HG02973 (cell line): ENCODE results near the gene ZNF496.
A peak's percentile ranks its signal among the peaks of the same experiment; 100 is the strongest.
"Not testable (repeated sequence)": the region's sequence is repeated elsewhere in the genome, so short reads cannot be mapped to it uniquely, and the experiment has no call there.

Experiments
- ATAC-seq: cut with Tn5 transposase; IDR thresholded peaks from one replicate; pipeline ENCODE4 v1.9.1; 2021; ENCODE audit warnings: moderate library complexity; ENCODE audit not compliant: unreplicated experiment

The ZNF496 gene

DNA sequence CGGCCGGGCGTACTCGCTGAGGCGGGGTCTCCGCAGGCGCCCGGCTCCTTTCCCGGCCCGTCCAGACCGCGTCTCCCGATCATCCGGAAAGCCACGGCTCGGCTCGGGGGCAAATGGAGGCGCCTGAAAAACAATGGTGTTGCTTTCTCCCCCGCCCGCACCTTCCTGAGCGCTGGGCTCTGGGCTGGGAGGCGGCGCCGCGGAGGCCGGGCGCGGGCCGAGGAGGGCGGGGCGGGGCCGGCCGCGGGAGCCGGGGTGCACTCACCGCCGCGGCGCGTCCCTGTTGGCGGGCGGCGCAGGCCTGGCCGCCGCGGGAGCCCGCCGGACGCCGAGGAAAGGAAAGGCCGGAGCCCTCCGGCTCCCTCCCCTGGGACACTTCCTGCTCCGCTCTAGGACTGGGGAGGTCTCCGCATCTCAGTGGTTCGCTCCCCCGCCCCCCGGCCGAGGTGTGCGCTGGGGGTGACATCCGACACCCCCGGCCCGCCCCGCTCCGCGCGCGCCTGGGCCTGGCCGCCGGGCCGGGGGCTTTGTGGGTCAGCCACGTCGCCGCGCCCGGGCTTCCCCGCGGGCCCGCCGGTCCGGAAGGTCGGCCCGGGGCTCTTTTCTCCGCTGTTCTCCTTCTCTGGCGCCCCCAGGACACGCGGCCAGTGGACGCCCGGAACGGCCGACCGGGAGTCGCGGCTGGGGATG, at the start of gene ZNF496:
Gene ZNF496 (minus strand): TSS at position 343 of the 690 bp plus-strand sequence. CDS start 2,289 bp downstream, outside the sequence.
- ATAC-seq: peak; percentile 58

DNA sequence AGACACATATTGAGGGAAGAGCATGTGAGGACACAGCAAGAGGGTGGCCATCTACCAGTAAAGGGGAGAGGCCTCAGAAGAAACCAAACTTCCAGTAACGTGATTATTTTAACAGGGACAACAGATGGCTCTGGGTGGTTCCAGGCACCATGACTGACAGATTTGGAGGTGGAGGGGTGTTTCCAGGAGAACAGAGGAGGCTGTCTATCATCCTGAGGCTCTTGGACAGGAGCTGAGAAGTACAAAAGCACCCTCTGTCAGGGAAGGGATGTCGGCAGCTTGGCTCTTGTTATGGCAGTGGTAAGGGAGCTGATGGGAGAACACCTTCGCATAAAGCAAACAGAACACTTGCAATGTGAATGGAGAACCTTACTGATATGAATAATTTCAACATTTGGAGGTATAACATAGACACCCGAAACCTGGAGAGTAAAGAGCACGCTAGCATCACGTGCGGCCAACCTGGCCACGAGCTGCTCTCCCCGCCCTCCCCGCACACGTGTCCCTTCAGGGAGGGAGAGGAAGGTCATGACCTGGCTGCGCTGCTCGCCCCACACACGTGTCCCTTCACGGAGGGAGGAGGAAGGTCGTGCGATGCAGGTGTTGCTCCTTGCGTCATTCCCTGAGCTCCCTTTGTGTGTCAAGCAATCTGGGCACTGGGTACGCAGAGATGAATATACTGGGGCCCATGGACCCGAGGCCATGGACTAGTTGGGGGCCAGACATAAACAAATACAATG, 46.8 kb upstream of the ZNF496 start:
- ATAC-seq: no peak

DNA sequence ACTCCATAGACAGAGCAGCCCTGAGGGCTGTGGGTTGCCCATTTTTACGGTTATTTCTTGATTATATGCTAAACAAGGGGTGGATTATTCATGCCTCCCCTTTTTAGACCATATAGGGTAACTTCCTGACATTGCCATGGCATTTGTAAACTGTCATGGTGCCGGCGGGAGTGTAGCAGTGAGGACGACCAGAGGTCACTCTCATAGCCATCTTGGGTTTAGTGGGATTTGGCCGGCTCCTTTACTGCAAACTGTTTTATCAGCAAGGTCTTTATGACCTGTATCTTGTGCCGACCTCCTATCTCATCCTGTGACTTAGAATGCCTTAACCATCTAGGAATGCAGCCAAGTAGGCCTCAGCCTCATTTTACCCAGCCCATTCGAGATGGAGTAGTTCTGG, 46.0 kb upstream of the ZNF496 start:
- ATAC-seq: not testable (repeated sequence)

DNA sequence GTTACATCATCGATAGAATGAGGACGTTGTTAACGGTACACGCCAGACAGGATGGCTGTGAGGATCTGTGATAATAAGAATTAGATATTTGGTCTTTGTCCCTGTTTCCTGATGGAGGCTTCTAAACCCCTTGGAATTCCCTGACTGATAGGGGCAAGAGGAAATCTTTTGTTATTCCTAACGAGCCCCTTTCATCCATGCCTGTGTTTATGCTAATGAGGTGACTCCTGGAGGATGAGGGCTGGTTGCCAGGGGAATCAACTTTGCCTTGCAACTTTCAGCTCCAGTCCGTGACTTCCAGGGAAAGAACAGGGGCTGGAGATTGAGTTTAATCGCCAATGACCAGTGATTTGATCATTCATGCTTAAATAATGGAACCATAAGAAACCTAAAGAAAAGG, 45.0 kb upstream of the ZNF496 start:
- ATAC-seq: no peak

DNA sequence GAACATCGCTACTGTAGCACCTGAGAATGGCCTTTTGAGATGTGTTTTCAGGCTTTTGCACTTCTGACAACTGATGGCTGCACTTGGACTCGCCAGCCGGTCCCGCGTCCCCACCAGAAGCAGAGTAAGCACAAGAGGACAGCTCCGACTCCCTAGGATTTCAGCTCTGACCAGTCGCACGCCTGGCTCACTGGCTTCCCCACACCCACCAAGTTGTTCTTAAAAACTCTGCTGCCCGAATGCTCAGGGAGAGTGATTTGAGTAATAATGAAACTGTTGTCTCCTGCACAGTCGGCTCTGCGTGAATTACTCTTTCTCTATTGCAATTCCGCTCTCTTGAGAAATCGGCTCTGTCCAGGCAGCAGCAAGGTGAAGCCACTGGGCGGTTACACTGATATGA, 44.1 kb upstream of the ZNF496 start:
- ATAC-seq: no peak

DNA sequence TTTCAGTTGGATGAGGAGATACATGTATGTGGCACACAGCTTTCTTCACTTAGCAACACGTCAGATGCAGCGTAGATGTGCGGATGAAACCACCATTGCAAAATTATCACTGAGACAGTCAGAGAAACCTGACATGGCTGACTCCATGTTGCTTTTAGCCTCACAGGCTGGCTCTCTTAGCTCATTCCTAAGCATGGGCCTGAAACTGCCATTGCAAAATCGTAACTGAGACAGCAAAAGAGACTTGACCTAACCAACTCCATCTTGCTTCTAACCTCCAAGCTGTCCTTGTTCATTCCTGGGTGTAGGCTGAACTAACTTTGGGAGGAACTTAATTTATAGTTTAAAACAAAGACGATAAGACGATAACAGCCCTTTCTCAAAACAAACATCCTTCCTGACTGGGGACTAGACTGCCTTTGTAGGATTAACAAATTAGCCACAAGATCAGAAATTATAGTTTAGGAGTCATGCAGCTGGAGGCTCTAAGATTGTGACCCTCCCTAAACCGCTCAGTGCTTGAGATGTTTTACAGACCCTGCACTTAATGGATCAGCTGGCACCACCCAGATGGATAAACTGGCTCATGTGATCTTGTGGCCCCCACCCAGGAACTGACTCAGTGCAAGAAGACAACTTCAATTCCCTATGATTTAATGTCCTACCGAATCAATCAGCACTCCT, 43.1 kb upstream of the ZNF496 start:
- ATAC-seq: not testable (repeated sequence)

DNA sequence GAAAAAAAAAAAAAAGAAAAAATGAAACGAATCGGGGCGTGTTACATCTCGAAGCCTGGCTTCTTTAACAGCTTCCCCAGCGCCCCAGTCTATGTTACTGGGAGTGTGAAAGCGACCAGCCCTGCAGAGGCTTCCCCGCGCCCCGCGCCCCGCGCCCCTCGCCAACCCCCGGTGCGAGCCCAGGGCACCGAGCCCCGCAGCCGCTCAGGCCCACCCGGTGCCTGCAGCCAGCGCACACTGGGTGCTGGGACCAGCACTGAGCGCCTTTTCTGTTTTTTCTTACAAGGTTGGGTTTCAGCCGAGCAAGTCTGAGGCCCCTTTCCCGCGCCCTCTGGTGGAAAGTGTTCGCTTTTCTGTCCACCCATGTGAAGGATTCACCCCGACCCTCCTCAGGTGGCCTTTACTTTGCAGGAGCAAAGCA, 42.1 kb upstream of the ZNF496 start:
- no peak for ATAC-seq

DNA sequence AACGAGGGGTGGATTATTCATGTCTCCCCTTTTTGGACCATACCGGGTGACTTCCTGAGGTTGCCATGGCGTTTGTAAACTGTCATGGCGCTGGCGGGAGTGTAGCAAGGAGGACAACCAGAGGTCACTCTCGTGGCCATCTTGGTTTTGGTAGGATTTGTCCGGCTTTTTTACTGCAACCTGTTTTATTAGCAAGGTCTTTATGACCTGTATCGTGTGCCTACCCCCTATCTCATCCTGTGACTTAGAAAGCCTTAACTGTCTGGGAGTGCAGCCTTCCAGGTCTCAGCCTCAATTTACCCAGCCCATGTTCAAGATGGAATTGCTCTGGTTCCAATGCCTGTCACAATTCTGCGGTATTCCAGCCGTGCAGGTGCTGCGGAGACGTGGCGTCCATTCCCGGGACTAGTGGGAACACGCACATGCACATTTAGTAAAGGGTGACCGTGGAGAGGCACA, 40.2 kb upstream of the ZNF496 start:
- no peak for ATAC-seq

DNA sequence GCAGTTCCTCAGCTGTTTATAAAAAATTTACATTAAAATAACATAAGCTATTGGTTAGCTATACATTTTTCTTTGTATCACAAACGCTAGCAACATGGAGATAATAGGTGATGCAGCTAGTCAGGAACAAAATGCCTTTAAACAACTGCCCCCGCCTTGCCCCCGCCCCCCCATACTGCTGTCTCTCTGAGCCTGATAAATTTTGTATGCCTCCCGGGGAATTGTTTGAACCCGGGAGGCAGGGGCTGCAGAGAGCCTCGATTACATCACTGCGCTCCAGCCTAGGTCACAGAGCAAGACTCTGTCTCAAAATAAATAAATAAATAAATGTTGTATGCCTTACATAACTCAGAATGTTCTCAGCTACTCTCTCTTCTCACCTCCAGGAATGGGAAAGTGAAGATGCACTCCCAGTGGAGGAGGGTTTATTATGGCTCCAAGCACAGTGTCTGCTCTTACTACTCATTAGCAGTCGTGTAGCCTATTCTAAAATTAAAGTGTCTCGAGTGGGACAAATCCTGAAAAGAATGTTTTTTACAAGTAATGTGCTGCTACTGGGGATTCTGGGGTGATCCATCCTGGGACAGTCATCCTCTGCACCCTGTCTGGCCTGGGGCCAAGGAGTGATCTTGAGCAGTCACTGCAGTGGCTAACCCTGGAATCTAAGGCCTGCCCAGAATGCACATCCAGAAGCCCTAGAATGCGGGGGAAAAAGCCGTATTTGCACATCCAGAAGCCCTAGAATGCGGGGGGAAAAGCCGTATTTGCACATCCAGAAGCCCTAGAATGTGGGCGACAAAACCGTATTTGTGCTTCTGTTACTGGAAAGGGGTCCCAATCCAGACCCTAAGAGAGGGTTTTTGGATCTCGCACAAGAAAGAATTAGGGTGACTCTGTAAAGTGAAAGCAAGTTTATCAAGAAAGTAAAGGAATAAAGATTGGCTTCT, 39.4 kb upstream of the ZNF496 start:
- ATAC-seq: no peak

DNA sequence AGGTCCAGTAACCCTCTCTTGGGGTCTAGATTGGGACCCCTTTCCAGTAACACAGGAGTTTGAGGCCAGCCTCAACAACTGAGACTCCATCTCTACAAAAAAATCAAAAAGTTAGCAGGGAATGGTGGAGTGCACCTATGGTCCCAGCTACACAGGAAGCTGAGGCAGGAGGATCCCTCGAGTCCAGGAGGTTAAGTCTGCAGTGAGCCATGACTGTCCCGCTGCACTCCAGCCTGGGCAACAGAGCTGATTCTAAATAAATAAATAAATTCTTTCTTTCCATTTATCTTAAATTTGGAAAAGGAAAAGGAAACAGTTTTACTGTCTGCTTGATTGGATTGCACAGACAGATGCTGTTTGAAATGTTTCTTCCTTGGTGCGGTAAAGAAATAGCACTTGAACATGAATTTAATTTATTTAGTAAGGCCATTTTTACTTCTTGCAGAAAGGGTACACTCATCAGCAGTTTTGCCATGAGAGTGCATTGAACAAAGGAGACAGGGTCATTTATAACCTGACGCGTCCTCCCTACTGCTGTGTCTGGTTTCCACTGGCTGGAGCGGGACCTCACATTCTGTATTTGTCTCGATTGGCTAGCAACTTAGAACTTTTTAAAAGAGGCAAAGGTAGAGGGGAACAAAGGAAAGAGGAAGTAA, 37.0 kb upstream of the ZNF496 start:
- no peak for ATAC-seq

DNA sequence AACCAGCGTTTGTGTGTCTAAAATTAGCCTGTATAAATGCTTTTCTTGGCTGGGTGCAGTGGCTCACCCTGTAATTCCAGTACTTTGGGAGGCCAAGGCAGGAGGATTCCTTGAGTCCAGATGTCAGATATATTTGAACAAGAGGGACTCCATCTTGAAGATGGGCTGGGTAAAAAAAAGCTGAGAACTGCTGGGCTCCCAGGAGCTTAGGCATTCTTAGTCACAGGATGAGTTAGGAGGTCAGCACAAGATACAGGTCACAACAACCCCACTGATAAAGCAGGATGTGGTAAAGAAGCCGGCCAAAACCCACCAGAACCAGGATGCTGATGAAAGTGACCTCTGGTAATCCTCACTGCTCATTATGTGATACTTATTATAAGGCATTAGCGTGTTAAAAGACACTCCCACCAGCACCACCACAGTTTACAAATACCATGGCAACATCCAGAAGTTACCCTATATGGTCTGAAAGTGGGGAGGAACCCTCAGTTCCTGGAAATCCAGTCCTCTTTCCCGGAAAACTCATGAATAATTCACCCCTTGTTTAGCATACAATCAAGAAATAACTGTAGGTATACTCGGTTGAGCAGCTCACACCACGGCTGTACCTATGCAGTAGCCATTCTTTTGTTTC, 36.2 kb upstream of the ZNF496 start:
- no peak for ATAC-seq

DNA sequence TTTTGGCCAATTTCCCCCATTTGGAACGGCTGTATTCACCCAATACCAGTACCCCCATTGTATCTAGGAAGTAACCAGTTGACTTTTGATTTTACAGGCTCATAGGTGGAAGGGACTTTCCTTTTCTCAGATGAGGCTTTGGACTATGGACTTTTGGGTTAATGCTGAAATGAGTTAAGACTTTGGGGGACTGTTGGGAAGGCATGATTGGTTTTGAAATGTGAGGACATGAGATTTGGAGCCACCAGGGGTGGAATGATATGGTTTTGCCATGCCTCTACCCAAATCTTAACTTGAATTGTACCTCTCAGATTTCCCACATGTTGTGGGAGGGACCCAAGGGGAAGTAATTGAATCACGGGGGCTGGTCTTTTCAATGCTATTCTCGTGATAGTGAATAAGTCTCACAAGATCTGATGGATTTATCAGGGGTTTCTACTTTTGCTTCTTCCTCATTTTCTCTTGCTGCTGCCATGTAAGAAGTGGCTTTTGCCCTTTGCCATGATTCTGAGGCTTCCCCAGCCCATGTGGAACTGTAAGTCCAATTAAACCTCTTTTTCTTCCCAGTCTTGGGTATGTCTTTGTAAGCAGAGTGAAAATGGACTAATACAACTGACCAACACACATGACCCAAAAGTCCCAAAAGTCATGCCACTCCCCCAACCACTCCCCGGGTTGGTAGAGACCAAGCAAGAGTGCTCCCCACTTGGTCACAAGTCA, 35.4 kb upstream of the ZNF496 start:
- ATAC-seq: no peak

DNA sequence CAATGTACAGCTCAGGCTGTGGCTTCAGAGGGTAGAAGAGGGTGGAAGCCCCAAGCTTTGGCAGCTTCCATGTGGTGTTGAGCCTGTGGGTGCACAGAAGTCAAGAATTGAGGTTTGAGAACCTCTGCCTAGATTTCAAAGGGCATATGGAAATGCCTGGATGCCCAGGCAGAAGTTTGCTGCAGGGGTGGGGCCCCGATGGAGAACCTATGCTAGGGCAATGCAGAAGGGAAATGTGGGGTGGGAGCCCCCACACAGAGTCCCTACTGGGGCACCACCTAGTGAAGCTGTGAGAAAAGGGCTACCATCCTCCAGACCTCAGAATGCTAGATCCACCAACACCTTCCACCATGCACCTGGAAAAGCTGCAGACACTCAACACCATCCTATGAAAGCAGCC, 34.7 kb upstream of the ZNF496 start:
- not testable (repeated sequence) for ATAC-seq

DNA sequence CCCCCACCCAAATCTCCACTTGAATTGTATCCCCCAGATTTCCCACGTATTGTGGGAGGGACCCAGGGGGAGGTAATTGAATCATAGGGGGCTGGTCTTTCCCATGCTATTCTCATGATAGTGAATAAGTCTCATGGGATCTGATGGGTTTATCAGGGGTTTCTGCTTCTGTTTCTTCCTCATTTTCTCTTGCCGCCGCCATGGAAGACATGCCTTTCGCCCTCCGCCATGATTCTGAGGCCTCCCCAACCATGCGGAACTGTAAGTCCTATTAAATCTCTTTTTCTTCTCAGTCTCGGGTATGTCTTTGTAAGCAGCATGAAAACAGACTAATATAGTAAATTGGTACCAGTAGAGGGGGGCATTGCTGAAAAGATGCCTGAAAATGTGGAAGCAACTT, 33.4 kb upstream of the ZNF496 start:
- ATAC-seq: no peak

DNA sequence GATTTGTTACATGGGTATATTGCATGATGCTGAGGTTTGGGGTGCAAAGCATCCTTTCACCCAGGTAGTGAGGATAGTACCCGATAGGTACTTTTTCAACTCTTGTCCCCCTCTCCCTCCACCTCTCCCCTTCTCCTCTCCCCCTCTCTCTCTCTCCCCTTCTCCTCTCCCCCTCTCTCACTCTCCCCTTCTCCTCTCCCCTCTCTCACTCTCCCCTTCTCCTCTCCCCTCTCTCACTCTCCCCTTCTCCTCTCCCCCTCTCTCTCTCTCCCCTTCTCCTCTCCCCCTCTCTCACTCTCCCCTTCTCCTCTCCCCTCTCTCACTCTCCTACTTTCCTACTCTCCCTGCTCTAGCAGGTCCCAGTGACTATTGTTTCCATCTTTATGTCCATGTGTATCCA, 31.3 kb upstream of the ZNF496 start:
- not testable (repeated sequence) for ATAC-seq

DNA sequence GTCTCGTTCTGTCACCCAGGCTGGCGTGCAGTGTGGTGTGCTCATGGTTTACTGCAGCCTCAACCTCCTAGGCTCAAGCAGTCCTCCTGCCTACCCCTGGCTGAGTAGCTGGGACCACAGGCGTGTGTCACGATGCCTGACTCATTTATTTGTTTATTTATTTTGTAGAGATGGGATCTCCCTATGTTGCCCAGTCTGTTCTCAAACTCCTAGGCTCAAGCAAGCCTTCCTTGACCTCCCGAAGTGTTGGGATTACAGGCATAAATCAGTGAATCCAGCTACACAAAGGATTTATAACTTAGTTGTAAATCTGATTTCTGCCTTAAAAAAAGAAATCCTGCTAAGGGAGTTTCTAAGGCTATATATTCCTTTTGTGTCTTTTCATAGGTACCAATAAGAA, 30.5 kb upstream of the ZNF496 start:
- no peak for ATAC-seq

DNA sequence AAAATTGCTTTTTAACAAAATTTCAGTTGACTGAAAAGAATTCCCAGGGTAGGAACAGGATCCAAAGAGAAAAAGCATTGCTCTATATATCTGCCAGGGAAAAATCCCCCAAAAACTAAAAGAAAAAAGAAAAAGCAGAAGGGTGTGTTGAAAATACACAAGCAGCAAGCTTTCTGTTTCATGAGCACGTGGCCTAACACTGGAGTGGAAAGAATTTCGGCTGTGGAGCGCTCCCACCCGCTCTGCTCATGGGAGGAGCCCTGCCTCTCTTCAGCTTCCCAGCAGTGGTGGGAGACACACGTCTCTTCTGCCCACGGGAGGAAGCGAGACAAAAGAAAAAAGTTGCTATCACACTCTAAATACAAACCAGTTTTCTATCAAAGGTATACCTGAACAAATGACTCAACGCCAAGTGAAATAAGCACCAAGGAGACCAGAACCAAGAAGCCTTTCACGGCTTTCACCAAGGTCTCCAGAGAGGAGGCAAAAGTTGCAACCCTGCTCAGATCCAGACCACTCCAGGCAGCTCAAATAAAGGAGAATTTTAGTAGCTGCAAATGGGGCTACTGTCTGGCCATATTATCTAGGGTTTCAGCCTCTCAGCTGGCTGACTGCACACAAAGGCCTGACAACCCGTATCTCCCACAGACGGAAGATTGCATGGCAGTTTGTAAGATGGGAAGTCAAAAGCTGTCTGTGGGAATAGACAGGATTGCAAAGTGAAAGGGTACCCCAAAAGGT, 29.5 kb upstream of the ZNF496 start:
- ATAC-seq: no peak

DNA sequence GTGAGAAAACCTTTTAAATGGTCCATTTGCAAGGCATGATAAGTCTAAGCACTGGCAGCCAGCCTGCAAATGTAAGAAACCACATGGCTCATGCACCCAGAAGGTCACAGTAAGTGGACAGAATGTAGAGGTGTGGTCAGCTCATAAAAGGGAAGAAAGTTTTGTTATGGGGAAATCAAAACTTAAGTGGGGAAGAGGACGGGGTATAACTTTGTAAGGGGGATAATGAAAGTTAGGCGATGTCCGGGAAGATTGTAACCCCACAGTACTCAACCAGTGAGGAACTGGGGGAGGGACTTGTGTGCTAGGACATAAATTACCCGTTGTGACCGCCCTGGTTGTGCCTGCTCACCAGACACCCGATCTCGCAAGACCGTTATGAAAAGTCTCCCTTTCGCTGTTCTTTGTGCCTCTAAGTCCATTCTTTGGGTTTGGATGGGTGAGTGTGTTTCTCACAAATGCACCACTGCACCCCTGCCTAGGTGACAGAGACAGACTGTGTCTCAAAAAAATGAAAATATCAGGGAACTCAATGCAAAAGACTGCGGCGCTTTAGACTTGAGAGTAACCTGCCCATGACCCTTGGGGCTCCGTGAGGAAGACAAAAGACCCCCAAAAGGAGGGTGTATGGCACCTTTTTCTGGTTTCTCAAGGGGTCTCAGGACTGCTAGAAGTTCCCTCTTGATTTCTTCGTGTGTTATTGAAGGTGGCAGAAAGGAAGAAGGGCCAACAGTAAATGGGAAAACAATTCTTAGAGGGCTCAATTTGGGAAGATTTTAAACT, 28.6 kb upstream of the ZNF496 start:
- ATAC-seq: no peak
